ENCODE data around the gene KLK15. TPM values are rescaled to one million over a fixed set of nuclear protein-coding genes. Genes with fewer than 3 reads are reported as not detected.

The KLK15 gene
- polyA plus RNA-seq, 1 donor: not detected

DNA sequence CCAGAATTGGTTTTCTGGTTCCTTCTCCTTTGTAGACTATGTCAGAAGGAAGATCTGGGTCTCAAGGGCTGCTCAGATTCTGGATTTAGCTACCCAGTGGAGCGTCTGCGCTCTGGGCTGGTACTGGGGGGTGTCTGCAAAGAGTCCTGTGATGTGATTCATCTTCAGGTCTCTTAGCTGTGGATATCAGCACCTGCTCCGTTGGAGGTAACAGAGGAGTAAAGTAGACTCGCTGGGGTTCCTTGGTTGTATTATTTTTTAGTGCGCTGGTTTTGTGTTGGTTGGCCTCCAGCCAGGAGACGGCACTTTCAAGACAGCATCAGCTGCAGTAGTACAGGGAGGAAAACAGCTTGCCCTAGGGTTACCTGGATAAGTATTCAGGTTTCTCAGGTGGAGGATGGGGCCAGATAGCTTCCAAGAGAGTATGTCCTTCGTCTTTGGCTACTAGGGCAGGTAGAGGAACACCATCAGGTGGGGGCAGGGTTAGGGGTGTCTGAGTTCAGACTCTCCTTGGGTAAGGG, 10.4 kb upstream of the KLK15 start:
- no peak for DNase-seq (ENCODE audit: low read depth)

DNA sequence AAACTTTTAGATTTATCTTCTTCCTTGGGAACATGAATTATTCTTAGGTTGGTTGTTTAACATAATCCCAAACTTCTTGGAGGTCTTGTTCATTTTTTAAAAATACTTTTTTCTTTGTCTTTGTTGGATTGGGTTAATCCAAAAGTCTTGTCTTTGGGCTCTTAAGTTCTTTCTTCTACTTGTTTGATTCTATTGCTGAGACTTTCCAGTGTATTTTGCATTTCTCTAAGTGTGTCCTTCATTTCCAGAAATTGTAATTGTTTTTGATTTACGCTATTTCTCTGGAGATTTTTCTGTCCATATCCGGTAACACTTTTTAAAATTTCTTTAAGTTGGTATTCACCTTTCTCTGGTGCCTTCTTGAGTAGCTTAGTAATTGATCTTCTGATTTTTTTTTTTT, 9.8 kb upstream of the KLK15 start:
- no peak for DNase-seq (ENCODE audit: low read depth)

DNA sequence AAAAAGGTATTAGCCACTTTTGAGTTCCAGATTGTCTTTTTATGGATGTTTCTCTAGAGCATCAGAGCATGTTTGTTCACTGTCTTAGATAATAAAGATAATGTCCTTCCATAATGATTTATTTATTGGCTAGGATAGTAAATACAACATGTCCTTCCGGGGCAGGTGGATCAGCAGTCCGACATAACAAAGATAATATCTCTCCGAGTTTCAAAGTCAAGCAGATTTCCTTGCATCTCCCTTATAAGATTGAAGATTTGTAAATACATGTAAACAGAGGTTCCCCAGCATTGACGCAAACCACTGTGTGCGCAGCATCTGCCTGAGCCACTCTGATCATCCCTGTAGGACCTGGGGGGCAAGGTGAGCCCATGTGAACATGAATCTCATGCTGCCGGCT, 8.8 kb upstream of the KLK15 start:
- no peak for DNase-seq (ENCODE audit: low read depth)

GRCh38 chr19:50839712-50840655, 6.6 kb upstream of the KLK15 start:
- DNase-seq (ENCODE audit: low read depth): no peak

DNA sequence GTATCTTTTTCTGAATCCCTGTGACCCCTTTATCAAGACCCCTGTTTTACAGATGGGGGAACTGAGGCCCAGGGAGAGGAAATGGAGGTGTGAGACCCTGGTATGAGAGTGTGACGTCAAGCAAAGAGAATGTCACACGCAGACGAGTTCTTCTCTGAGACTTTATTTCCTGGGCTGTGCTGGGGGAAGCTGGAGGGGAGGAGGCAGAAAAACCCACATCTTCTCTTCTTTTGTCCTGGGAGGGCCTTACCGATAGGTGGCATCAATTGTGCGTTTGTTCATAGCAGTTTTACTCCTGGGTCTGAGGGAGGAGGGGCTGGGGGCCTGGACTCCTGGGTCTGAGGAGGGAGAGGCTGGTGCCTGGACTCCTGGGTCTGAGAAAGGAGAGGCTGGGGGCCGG, 4.9 kb upstream of the KLK15 start:
- DNase-seq (ENCODE audit: low read depth): no peak

DNA sequence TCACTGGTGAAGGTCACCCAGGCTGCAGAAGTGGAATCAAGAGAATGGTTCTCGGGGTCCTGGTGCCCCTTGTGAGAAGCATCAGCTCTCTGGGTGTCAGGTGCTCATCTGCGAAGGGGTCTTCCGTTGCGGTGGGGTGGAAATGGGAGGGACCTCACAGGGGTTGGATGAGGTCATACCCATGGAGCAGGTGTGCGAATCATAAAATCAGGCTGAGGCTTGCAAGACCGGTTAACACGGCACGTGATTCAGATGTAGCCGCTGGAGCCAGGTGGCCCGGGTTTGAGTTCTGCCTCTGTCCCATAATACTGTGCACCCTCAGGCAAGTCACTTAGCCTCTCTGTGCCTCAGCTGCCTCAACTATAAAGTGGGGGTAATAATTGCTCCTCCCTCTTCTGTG, 3.9 kb upstream of the KLK15 start:
- DNase-seq (ENCODE audit: low read depth): no peak

DNA sequence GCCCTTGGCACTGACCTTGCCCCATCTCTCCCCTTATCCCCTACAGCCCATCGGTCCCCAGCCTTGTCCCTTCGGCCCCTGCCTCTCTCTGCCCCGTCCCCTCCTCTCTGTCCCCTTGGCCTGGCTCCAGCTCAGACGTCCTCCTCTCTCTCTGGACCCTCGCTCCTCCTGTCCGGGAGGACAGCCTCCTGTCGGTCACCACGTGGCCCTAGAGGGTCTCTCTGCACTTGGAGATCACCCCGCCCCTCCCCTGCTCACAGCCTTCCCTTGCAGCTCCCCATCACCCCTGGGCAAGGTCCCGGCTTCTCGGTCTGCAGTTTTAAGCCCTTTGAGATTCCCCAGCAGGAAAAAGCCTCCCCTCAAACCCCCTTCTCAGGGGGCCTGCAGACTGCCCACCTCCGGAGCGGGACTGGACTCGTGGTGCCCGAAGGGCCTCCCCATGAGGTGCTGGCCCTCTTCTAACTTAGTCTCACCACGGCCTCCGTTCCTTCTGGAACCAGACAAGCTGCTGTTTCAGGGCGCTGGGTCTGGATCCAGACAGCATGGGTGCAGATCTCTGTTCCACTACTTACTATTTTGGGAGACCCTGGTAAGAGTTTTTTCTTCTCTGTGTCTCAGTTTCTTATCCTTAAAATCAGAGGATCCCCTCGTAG, 3.3 kb upstream of the KLK15 start:
- DNase-seq (ENCODE audit: low read depth): no peak

DNA sequence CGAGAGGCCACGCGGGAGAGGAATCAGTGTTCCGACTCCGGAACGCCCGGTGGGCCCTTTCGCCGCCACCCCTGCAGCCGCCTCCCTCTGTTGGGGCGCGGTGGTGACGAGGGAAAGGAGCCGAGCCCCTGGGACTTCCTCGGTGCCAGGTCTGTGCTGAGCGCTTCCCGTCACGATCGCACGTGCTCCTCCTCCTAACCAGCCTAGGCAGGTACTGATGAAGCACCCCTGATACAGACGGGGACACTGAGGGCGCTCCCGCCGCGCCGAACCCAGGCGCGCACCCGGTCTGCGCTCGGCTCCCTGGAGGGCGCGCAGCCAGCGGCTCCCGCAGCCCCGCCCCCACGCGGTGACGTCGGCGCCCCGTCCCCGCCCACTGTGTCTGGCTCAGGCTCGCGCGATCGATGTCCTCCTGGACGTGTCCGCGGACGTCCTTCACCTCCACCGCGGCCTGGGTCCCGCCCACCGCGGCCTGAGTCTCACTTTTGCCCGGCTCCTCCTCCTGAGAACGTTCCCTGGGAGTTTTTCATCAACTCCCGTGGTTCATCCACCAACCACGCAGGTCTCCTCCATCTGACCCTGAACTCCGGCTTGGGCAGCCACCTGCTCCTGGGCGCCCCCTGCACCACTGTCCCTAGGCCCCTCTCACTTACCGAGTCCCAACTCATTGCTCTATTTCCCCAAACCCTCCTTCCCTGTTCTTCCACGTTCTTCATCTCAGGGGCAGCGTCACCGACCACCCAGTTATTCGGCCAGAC, 2.6 kb upstream of the KLK15 start:
- no peak for DNase-seq (ENCODE audit: low read depth)

DNA sequence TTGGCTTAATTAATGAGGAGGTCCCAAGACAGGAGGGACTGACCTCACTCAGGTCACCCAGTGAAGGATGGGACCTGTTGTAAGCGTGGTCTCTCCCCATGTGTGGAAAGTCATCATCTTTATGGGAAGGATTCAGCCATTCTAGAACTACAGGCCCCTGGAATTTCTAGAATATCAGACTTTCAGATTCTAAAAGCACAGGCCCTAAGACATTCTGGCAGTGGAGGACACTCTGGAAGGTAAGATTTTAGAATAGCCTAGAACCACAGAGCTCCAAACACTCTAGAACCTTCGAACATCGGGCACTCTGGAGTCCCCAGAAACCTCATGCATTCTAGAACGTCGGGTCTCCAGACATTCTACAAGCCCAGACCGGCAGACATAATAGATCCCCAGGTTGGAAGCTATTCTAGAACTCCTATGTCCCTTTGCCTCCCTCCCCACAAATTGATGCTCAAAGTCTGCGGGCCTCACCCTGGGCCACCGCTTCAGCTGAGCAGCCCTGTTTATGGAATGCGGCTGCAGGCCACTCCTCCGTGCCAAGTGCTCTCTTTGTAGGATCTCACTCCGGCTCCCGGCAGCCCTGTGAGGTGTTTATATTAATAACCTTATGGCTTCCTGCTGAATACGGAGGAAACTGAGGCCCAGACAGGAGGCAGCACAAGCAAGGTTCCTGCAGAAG, 1.9 kb upstream of the KLK15 start:
- DNase-seq (ENCODE audit: low read depth): no peak

DNA sequence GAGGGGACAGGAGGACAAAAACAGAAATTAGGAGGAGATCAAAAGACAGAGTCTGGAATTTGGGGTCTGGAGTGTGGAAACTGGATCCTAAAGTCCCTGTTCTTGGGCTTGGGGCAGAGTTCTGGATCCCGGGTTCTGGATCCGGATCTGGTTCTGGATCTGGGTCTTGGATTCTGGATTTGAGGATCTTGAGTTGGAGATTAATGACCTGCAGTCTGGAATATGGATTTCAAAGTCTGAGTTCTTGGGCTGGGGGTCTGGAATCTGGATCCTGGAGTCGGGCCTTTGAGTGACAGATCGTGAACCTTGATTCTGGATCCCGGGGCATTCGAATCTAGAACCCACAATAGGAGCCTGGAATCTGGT, 411 bp upstream of the KLK15 start:
- no peak for DNase-seq (ENCODE audit: low read depth)

DNA sequence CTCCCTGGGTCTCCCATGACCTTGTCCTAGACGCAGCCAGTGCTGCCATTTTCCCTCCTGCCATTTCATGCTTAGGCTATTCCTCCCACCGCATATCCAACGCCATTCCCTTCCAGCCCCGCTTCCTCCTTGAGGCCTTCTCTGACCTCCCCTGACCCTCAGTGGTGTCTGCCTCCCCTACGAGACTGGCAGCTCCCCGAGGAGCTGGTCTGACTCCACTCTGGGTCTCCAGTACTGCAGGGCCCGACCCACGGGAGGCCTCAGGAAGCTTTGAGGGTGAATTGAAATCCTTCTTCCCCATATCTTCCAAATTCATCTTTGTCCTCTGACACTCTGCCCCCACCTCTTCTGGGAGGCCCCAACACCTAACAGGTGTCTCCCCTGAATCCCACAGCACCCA, 708 bp downstream of the KLK15 start:
- DNase-seq (ENCODE audit: low read depth): no peak

- DNase-seq (ENCODE audit: low read depth): no peak
These were observed 2.4 kb downstream of the KLK15 start for GRCh38 chr19:50831026-50831396.

DNA sequence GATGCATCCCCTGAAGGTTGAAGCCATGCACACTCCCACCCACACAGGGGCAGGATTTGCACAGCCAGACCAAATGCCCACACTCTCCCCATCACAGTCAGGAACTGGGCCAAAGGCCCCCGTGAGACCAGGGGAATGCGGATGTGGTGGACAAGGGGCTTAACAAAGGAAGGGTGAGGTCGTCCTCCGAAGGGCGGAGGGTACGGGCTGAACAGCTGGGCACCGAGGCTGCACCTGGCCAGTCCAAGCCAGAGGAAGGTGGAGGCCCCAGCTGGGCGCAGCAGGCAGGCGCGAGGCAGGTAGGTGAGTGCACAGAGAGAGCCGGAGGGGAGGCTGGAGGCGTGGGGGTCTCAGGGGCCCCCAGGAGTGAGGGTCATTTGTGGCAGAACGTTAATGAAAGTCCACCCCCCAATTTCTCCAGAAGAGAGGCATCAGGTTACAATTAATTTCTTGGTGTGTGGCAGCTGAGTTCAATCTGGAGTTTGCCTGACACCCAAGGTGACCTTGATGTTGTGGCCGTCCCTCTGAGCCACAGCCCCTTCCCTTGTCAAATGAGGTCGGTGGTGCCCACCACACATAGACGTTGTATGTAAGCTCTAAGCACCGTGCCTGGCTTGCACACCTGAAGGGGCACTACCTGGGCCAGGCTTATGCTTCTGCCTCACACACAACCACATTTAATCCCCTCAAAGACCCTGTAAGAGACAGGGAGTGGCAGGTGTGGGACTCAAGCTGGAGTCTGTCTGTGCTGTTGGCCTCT, 2.9 kb downstream of the KLK15 start:
- DNase-seq (ENCODE audit: low read depth): no peak

GRCh38 chr19:50829801-50830200, 3.6 kb downstream of the KLK15 start:
- DNase-seq (ENCODE audit: low read depth): no peak

DNA sequence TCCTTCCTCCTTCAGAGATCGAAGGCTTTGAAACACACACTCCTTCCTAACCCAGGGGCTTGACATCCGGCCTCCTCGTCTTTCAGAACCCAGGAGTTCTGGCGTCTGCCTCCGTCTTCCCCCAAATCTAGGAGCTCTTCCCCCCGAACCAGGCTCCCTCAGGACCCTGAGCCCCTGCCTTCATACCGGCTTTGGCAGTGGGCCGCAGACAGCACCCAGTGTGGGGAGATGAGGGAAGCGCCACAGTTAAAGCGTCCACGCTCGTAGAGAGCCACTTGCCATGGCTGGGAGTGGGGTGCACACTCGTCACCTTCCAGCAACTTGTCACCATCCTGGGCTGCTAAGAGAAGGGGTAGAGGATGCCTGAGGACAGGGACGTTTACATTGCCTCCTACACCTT, 5.9 kb downstream of the KLK15 start:
- no peak for DNase-seq (ENCODE audit: low read depth)

DNA sequence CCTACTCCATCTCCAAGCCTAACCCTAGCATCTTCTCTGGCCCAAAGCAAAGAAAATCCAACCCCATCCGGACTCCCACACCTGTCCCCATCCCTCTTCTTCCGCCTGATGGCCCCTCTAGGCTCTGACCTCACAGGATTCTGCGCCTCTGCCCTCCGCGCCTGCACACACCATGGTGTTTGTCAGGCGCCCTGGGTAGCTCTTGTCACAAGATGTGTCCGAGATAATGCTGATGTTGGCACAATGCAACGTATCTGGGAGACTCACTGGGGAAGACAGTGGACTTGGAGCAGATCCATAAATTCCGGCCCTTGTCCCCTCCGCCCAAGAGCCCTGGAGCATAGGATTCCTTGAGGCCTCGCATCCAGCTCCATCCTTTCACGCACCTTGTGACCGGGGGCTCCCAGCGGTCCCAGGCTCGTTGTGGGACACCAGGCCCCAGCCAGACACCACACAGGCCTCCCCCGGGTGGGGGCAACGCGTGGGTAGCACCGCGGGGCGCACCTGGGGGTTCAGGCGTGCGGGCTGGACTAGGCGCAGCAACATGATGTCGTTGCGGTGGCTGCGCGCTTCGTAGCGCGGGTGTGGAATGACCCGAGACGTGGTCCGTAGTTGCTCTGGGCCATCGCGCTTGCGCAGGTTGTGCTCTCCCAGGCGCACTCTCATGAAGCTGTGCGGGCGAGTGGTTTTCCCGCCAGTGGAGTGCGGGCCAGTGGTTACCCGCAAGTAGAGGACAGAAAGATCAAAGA, 6.7 kb downstream of the KLK15 start:
- no peak for DNase-seq (ENCODE audit: low read depth)

- no peak for DNase-seq (ENCODE audit: low read depth)
These were observed 9.9 kb downstream of the KLK15 start, which contains the start of gene KLK1 for GRCh38 chr19:50823389-50824042. TSS of gene KLK1 (minus strand) at chr19:50823787. CDS start at chr19:50823748, 39 bp downstream.

DNA sequence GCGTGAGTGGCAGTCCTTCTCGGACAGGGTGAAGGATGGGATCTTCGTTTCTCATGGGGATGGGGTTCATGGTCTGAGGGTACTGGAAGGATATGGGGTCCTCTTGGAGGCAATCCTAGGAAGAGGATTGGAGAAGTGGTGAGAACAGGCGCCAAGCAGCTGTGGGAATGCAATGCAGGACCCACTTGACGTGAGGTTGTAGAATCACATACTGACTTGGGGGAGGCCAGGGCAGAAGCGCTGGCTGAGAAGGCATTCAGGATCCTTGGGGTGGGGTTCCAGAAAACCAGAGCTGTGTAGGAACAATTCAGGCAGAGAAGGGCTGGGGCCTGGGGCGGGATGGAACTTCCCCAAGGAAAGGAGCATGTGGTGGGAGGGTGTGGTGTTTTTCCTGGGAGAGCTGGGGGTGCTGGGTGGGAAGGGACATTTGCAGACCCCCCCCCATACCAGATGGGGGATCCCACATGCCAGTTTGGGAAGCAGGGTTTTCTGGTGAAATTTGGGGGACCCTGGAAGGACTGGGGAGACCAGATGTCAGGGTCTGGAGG, 10.6 kb downstream of the KLK15 start:
- DNase-seq (ENCODE audit: low read depth): no peak

GRCh38 chr19:50821622-50822021, 11.8 kb downstream of the KLK15 start:
- no peak for DNase-seq (ENCODE audit: low read depth)
